Thyroid gland (tissue), 4 donors: Measurements from ENCODE around the gene RHOT1. TPM values are rescaled to one million over a fixed set of nuclear protein-coding genes. Genes with fewer than 3 reads are reported as not detected.
"Not testable (repeated sequence)": the region's sequence is repeated elsewhere in the genome, so short reads cannot be mapped to it uniquely, and the experiment has no call there.

Experiments used
- DNase-seq, 2 donors: peaks; one replicate each; pipeline ENCODE4 v3.0.0-alpha.2; 2019
- H3K27ac ChIP-seq, 3 donors: fragments of 200-600 bp; sonication (generic); 1 replicate in 2 of 3; 2 replicates in 1 of 3; pipeline ENCODE4 v1.5.1; 2016 to 2019; ENCODE audit warnings: mild to moderate bottlenecking in 1 of 3, moderate library complexity in 1 of 3
- H3K27me3 ChIP-seq: fragments of 200-600 bp; sonication (generic); one replicate; pipeline ENCODE4 v1.5.1; 2019
- H3K36me3 ChIP-seq, 2 donors: fragments of 200-600 bp; sonication (generic); one replicate each; pipeline ENCODE4 v1.5.1; 2016 to 2019
- H3K4me1 ChIP-seq, 2 donors: fragments of 200-600 bp; sonication (generic); one replicate each; pipeline ENCODE4 v1.5.1; 2017 to 2019
- H3K4me3 ChIP-seq, 3 donors: fragments of 200-600 bp; sonication (generic); replicated peaks in 1 of 3; 1 replicate in 2 of 3; 2 replicates in 1 of 3; pipeline ENCODE4 v1.5.1; 2016; ENCODE audit warnings: mild to moderate bottlenecking in 1 of 3
- H3K9me3 ChIP-seq: fragments of 200-600 bp; sonication (generic); one replicate; pipeline ENCODE4 v1.5.1; 2017
- CTCF ChIP-seq, 6 experiments: fragments of 200-600 bp in 3 of 6; fragments of 450-650 bp in 3 of 6; sonication (generic) in 3 of 6; IDR thresholded peaks; one replicate each; pipeline ENCODE4 v1.5.1; 2016 to 2019; ENCODE audit warnings: antibody characterized with exemption in 6 of 6, mild to moderate bottlenecking in 2 of 6, inconsistent platforms in 1 of 6, moderate library complexity in 1 of 6
- POLR2A ChIP-seq, 2 donors: fragments of 450-650 bp; IDR thresholded peaks; one replicate each; pipeline ENCODE4 v1.6.1; 2017; ENCODE audit warnings: antibody characterized with exemption in 2 of 2, mild to moderate bottlenecking in 2 of 2, moderate library complexity in 1 of 2
- WGBS, 2 donors: methylation state at CpG; one replicate each; pipeline ENCODE4 v1.1.5; 2017; 5-methylcytosine and 5-hydroxymethylcytosine counted together
- intact Hi-C: fragments of 100-400 bp; cut with DNase I; formaldehyde crosslinking; loops from one replicate; pipeline ENCODE4 v1.15.1; 2023
- total RNA-seq, 4 donors: library from RNA; depleted of rRNA; stranded (reverse); fragments of >200 nt; gene quantifications; one replicate each; pipeline ENCODE4 v1.2.3, GENCODE V29; 2016

RHOT1 gene
- total RNA-seq, 4 donors from 2014 or later, result 45.1 to 59.1 (median 51.4) TPM

GRCh38 chr17:32102646-32103186 is 39.6 kb upstream of the RHOT1 start:
- Histone ChIP-seq H3K4me1 (no peaks in the 10 kb centered on the region), H3K27ac (no peak overlapping the region), H3K4me3 (no peak overlapping the region), H3K27me3 (no peaks in the 10 kb centered on the region), H3K9me3 (no peaks in the 10 kb centered on the region), H3K36me3 (no peaks in the 10 kb centered on the region)
- TF ChIP-seq CTCF (IDR thresholded peaks at IDR 0.05), result no peak
- TF ChIP-seq POLR2A (IDR thresholded peaks at IDR 0.05), result no peak
- intact Hi-C loops, result no loop called here
- DNase-seq, result no peak
- WGBS, 2 donors, result 84 to 90% methylated on average over 5 of the region's 5 CpGs

- no peaks in the 10 kb centered on the region for H3K4me1 ChIP-seq
- intact Hi-C loops, result no loop called here
- no peaks in the 10 kb centered on the region for H3K27me3 ChIP-seq
- no peak for DNase-seq
- WGBS, 2 donors, result 84 to 89% methylated on average over 6 to 7 of the region's 7 CpGs
- TF ChIP-seq POLR2A (IDR thresholded peaks at IDR 0.05) (no peak), CTCF (IDR thresholded peaks at IDR 0.05) (no peak)
- H3K27ac ChIP-seq, result no peak overlapping the region
- H3K4me3 ChIP-seq, result no peak overlapping the region
- no peaks in the 10 kb centered on the region for H3K9me3 ChIP-seq
- no peaks in the 10 kb centered on the region for H3K36me3 ChIP-seq
These were observed 38.7 kb upstream of the RHOT1 start for GRCh38 chr17:32103476-32104113.

- TF ChIP-seq POLR2A (IDR thresholded peaks at IDR 0.05) (no peak), CTCF (IDR thresholded peaks at IDR 0.05) (no peak)
- no peak for DNase-seq
- no peaks in the 10 kb centered on the region for H3K9me3 ChIP-seq
- H3K27me3 ChIP-seq, result no peaks in the 10 kb centered on the region
- H3K4me3 ChIP-seq, result no peak overlapping the region
- intact Hi-C loops, result no loop called here
- 83 to 92% methylated on average over 3 of the region's 3 CpGs for WGBS, 2 donors
- H3K4me1 ChIP-seq, result no peaks in the 10 kb centered on the region
- H3K36me3 ChIP-seq, result no peaks in the 10 kb centered on the region
- H3K27ac ChIP-seq, result no peak overlapping the region
These were observed 38.1 kb upstream of the RHOT1 start for GRCh38 chr17:32104158-32104557.

GRCh38 chr17:32106471-32106981 is 35.8 kb upstream of the RHOT1 start:
- H3K9me3 ChIP-seq, H3K4me3 ChIP-seq, H3K36me3 ChIP-seq, H3K27ac ChIP-seq, H3K27me3 ChIP-seq, H3K4me1 ChIP-seq, intact Hi-C loops, DNase-seq: not testable (repeated sequence)
- WGBS, 2 donors, result 72 to 73% methylated on average over 7 of the region's 7 CpGs

- H3K4me3 ChIP-seq, intact Hi-C loops: not testable (repeated sequence)
- peaks cover 11 to 12% of the 10 kb centered on the region in 2 donors for H3K4me1 ChIP-seq
These were observed 35.1 kb upstream of the RHOT1 start for GRCh38 chr17:32107194-32107593.

GRCh38 chr17:32110596-32110995 is 31.7 kb upstream of the RHOT1 start:
- intact Hi-C loops, result no loop called here
- no peak for DNase-seq
- WGBS, 2 donors, result 89 to 90% methylated on average over 21 of the region's 21 CpGs

More at GRCh38 chr17:32107194-32107593, 35.1 kb upstream of the RHOT1 start:
- not testable (repeated sequence) for H3K27me3 ChIP-seq, DNase-seq, H3K9me3 ChIP-seq, H3K27ac ChIP-seq, H3K36me3 ChIP-seq
- WGBS, 2 donors, result 68 to 80% methylated on average over 1 of the region's 1 CpG

More at GRCh38 chr17:32110596-32110995, 31.7 kb upstream of the RHOT1 start:
- Histone ChIP-seq H3K4me3 (no peak overlapping the region), H3K9me3 (no peaks in the 10 kb centered on the region), H3K36me3 (no peaks in the 10 kb centered on the region), H3K27me3 (no peaks in the 10 kb centered on the region), H3K4me1 (peaks cover 11 to 12% of the 10 kb centered on the region in 2 donors), H3K27ac (no peak overlapping the region)
- TF ChIP-seq POLR2A (IDR thresholded peaks at IDR 0.05), result no peak
- TF ChIP-seq CTCF (IDR thresholded peaks at IDR 0.05), result no peak
